Suprapubic skin (tissue), 4 donors: ENCODE results near the gene APOBEC3F. TPM values are rescaled to one million over a fixed set of nuclear protein-coding genes. Genes with fewer than 3 reads are reported as not detected.
"Not testable (repeated sequence)": the region's sequence is repeated elsewhere in the genome, so short reads cannot be mapped to it uniquely, and the experiment has no call there.

Source experiments
- DNase-seq, 2 donors: peaks; one replicate each; pipeline ENCODE4 v3.0.0-alpha.2; 2019; ENCODE audit warnings: low spot score in 2 of 2
- H3K27ac ChIP-seq: fragments of 200-600 bp; sonication (generic); one replicate; pipeline ENCODE4 v1.5.1; 2019
- H3K27me3 ChIP-seq: fragments of 200-600 bp; sonication (generic); one replicate; pipeline ENCODE4 v1.5.1; 2019
- H3K36me3 ChIP-seq: fragments of 200-600 bp; sonication (generic); one replicate; pipeline ENCODE4 v1.5.1; 2019
- H3K4me1 ChIP-seq: fragments of 200-600 bp; sonication (generic); one replicate; pipeline ENCODE4 v1.5.1; 2019
- H3K4me3 ChIP-seq: fragments of 200-600 bp; sonication (generic); one replicate; pipeline ENCODE4 v1.5.1; 2019; ENCODE audit warnings: mild to moderate bottlenecking
- H3K9me3 ChIP-seq: fragments of 200-600 bp; sonication (generic); one replicate; pipeline ENCODE4 v1.5.1; 2019
- EP300 ChIP-seq: sonication (generic); formaldehyde crosslinking; IDR thresholded peaks from one replicate; pipeline ENCODE4 v1.6.1; 2017; ENCODE audit warnings: antibody characterized with exemption
- POLR2A ChIP-seq, 2 donors: fragments of 450-650 bp; IDR thresholded peaks; one replicate each; pipeline ENCODE4 v1.6.1; 2017; ENCODE audit warnings: antibody characterized with exemption in 2 of 2, mild to moderate bottlenecking in 2 of 2, moderate library complexity in 2 of 2
- POLR2AphosphoS5 ChIP-seq, 3 donors: sonication (generic); formaldehyde crosslinking; IDR thresholded peaks; one replicate each; pipeline ENCODE4 v1.6.1; 2017; ENCODE audit warnings: antibody characterized with exemption in 3 of 3
- WGBS: methylation state at CpG from one replicate; pipeline ENCODE4 v1.1.5; 2018; 5-methylcytosine and 5-hydroxymethylcytosine counted together
- total RNA-seq, 4 donors: library from RNA; depleted of rRNA; stranded (reverse); fragments of >200 nt; gene quantifications; one replicate each; pipeline ENCODE4 v1.1.0, GENCODE V29; 2016
- TF ChIP-seq, protein P1 (sequence below), 2 donors: fragments of 200-600 bp in 1 of 2; fragments of 450-650 bp in 1 of 2; sonication (generic) in 1 of 2; IDR thresholded peaks; one replicate each; pipeline ENCODE4 v1.5.1; 2016 to 2019; ENCODE audit warnings: antibody characterized with exemption in 2 of 2, mild to moderate bottlenecking in 1 of 2, moderate library complexity in 1 of 2

APOBEC3F gene
- total RNA-seq, 4 donors from 2014 or later = 0.57 to 2.0 (median 1.4) TPM; not detected in 1

DNA sequence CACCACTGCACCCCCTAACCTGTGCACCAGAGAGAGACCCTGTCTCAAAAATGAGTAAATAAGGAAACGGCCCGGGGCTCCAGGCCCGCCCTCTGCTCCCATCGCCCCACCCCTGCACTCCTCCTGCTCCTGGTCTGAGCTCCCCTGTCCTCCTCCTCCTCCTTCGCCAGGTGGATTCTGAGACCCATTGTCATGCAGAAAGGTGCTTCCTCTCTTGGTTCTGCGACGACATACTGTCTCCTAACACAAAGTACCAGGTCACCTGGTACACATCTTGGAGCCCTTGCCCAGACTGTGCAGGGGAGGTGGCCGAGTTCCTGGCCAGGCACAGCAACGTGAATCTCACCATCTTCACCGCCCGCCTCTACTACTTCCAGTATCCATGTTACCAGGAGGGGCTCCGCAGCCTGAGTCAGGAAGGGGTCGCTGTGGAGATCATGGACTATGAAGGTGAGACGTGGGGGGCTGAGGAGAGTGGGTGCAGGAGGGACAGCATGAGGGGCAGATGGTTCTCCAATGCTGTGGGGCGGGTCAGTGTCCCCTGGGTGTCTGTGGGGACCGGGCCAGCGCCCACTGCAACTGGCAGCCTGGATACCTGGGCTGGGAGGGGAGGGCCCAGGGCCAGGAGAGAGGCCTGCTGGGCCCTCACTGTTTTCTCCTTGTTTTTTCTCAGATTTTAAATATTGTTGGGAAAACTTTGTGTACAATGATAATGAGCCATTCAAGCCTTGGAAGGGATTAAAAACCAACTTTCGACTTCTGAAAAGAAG, 22.9 kb upstream of the APOBEC3F start:
- Histone ChIP-seq H3K4me3 (no peak overlapping the region), H3K4me1 (peaks cover 40% of the 10 kb centered on the region), H3K27me3 (no peaks in the 10 kb centered on the region), H3K9me3 (no peaks in the 10 kb centered on the region), H3K36me3 (peaks cover 4% of the 10 kb centered on the region), H3K27ac (no peak overlapping the region)
- no peak for DNase-seq
- WGBS = 76% methylated on average over 18 of the region's 18 CpGs
- TF ChIP-seq POLR2A (IDR thresholded peaks at IDR 0.05) (no peak), POLR2AphosphoS5 (IDR thresholded peaks at IDR 0.05) (no peak), EP300 (no peak)
- TF ChIP-seq, protein P1, sequence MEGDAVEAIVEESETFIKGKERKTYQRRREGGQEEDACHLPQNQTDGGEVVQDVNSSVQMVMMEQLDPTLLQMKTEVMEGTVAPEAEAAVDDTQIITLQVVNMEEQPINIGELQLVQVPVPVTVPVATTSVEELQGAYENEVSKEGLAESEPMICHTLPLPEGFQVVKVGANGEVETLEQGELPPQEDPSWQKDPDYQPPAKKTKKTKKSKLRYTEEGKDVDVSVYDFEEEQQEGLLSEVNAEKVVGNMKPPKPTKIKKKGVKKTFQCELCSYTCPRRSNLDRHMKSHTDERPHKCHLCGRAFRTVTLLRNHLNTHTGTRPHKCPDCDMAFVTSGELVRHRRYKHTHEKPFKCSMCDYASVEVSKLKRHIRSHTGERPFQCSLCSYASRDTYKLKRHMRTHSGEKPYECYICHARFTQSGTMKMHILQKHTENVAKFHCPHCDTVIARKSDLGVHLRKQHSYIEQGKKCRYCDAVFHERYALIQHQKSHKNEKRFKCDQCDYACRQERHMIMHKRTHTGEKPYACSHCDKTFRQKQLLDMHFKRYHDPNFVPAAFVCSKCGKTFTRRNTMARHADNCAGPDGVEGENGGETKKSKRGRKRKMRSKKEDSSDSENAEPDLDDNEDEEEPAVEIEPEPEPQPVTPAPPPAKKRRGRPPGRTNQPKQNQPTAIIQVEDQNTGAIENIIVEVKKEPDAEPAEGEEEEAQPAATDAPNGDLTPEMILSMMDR (IDR thresholded peaks at IDR 0.05) = no peak

DNA sequence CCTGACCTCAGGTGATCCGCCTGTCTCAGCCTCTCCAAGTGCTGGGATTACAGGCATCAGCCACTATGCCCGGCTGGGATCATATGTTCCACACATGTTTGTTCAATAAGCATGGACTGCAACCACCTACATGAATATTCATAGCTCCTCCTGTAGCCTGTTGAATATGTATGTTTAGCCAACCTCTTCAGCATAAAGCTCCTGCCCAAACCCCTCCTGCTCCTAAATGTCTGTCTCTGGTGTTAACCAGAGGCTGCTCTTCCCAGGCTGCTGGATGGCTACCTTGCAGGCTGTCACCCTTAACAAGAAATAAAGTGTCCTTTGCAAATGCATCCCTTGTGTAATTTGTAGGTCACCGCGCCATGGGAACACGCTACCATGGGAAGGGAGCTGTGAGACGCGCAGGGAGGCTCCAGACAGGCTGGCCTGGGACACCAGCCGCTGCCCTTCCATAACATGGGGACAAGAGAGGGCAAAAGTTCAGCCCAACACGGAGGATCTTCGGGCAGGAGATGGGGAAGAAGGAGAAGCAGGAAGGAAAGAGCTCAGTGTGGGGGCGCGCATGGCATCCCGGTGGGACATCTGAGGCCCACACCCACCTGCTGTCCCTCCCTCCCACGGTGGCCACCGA, 20.5 kb upstream of the APOBEC3F start:
- DNase-seq, H3K27me3 ChIP-seq, H3K27ac ChIP-seq, H3K9me3 ChIP-seq: not testable (repeated sequence)
- 44% methylated on average over 13 of the region's 15 CpGs for WGBS
- Histone ChIP-seq H3K4me3 (peak overlapping the region; percentile 47), H3K36me3 (peaks cover 10% of the 10 kb centered on the region), H3K4me1 (peaks cover 25% of the 10 kb centered on the region)

DNA sequence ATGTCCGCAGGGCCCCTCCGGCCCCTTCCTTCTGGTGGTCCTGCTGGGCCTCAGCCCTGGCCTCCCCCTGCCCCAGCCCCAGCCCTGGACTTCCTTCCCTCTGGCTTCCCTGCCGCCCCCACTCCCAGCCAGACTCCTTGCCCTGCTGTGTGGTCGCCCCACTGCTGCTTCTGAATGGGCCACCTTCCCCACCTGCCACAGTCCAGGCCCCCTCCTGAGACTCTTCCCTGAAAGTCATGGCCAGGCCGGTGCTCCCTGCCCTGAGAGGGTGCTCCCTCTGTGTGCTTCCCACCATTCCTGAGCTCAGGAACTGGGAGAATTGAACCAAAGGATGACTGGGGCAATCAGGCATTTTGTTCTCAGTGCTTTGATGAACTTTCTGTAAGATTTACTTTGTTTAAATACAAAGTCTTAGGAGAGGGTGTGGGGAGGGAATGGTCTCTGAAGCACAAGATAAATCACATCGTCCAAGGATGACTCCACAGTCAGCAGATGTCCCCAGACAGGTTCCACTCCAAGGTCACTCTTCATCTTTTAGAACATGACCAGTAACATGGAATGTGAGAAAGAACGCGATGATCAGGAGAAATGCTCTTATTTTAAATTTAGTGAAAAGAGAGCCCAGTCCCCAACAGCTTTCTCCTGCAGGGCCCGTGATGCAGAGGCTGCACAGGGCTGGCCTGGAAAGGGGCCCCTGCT, 19.0 kb upstream of the APOBEC3F start:
- Histone ChIP-seq H3K4me1 (peaks cover 20% of the 10 kb centered on the region), H3K27me3 (no peaks in the 10 kb centered on the region), H3K27ac (peak overlapping the region; percentile 72), H3K4me3 (peak overlapping the region; percentile 47), H3K9me3 (no peaks in the 10 kb centered on the region), H3K36me3 (peaks cover 10% of the 10 kb centered on the region)
- TF ChIP-seq EP300 (no peak), POLR2A (IDR thresholded peaks at IDR 0.05) (no peak), POLR2AphosphoS5 (IDR thresholded peaks at IDR 0.05) (no peak)
- TF ChIP-seq, protein P1 (IDR thresholded peaks at IDR 0.05) = no peak
- WGBS = 62% methylated on average over 9 of the region's 9 CpGs
- DNase-seq = no peak

GRCh38 chr22:39024519-39025308, 15.9 kb upstream of the APOBEC3F start:
- peaks cover 7% of the 10 kb centered on the region for H3K36me3 ChIP-seq
- TF ChIP-seq EP300 (no peak), POLR2A (IDR thresholded peaks at IDR 0.05) (no peak), POLR2AphosphoS5 (IDR thresholded peaks at IDR 0.05) (no peak)
- TF ChIP-seq, protein P1 (IDR thresholded peaks at IDR 0.05) = no peak
- no peak for DNase-seq
- H3K4me1 ChIP-seq = peaks cover 20% of the 10 kb centered on the region
- no peak overlapping the region for H3K4me3 ChIP-seq
- no peak overlapping the region for H3K27ac ChIP-seq
- no peaks in the 10 kb centered on the region for H3K9me3 ChIP-seq
- 84% methylated on average over 12 of the region's 15 CpGs for WGBS
- H3K27me3 ChIP-seq = no peaks in the 10 kb centered on the region

GRCh38 chr22:39026509-39027150, 14.0 kb upstream of the APOBEC3F start:
- Histone ChIP-seq H3K9me3 (no peaks in the 10 kb centered on the region), H3K27ac (no peak overlapping the region), H3K27me3 (no peaks in the 10 kb centered on the region), H3K4me1 (peaks cover 8% of the 10 kb centered on the region), H3K4me3 (no peak overlapping the region), H3K36me3 (peaks cover 7% of the 10 kb centered on the region)
- TF ChIP-seq POLR2AphosphoS5 (IDR thresholded peaks at IDR 0.05) = no peak
- TF ChIP-seq, protein P1 (IDR thresholded peaks at IDR 0.05) = no peak
- TF ChIP-seq POLR2A (IDR thresholded peaks at IDR 0.05) = no peak
- no peak for TF ChIP-seq EP300
- DNase-seq = no peak
- 89% methylated on average over 12 of the region's 12 CpGs for WGBS
